Testis (tissue), 2 donors: Measurements from ENCODE around the gene RCAN3.

Source experiments
- POLR2A ChIP-seq: fragments of 450-650 bp; IDR thresholded peaks from one replicate; pipeline ENCODE4 v1.6.1; 2017; ENCODE audit warnings: antibody characterized with exemption, mild to moderate bottlenecking, moderate library complexity
- TF ChIP-seq, protein P1 (sequence below), 3 experiments: fragments of 450-650 bp in 2 of 3; fragments of 200-600 bp in 1 of 3; sonication (generic) in 1 of 3; IDR thresholded peaks; one replicate each; pipeline ENCODE4 v1.5.1; 2016 to 2019; ENCODE audit warnings: antibody characterized with exemption in 3 of 3, mild to moderate bottlenecking in 2 of 3, moderate library complexity in 1 of 3

DNA sequence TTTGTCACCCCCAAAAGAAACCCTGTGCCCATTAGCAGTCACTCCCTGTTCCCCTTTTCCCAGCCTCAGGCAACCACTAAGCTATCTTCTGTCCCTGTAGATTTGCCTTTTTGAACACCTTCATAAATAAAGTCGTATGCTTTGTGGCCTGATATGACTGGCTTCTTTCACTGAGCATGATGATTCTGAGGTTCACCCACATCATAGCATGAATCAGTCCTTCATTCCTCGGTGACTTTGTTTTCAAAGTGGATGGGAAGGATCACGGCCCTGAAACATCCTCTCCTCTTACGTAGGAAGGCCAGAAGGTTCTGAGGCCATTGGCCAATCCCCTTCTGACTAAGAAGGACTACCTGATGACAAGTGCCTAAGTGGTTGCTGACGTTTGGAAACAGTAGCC, 48.0 kb upstream of the RCAN3 start:
- no peak for TF ChIP-seq POLR2A
- TF ChIP-seq, protein P1, sequence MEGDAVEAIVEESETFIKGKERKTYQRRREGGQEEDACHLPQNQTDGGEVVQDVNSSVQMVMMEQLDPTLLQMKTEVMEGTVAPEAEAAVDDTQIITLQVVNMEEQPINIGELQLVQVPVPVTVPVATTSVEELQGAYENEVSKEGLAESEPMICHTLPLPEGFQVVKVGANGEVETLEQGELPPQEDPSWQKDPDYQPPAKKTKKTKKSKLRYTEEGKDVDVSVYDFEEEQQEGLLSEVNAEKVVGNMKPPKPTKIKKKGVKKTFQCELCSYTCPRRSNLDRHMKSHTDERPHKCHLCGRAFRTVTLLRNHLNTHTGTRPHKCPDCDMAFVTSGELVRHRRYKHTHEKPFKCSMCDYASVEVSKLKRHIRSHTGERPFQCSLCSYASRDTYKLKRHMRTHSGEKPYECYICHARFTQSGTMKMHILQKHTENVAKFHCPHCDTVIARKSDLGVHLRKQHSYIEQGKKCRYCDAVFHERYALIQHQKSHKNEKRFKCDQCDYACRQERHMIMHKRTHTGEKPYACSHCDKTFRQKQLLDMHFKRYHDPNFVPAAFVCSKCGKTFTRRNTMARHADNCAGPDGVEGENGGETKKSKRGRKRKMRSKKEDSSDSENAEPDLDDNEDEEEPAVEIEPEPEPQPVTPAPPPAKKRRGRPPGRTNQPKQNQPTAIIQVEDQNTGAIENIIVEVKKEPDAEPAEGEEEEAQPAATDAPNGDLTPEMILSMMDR (IDR thresholded peaks at IDR 0.05) = no peak
